ENCODE measurements around the gene COL8A2. TPM values are rescaled to one million over a fixed set of nuclear protein-coding genes. Genes with fewer than 3 reads are reported as not detected.
"Not testable (repeated sequence)": the region's sequence is repeated elsewhere in the genome, so short reads cannot be mapped to it uniquely, and the experiment has no call there.

The COL8A2 gene
- total RNA-seq (2014; rRNA removed; shearing (Covaris generic)): 0.12 and 0.20 TPM in 2 replicates
- polyA plus RNA-seq (2014; cell fraction: nucleus; rRNA removed): 0.04 and 0.13 TPM in 2 replicates

DNA sequence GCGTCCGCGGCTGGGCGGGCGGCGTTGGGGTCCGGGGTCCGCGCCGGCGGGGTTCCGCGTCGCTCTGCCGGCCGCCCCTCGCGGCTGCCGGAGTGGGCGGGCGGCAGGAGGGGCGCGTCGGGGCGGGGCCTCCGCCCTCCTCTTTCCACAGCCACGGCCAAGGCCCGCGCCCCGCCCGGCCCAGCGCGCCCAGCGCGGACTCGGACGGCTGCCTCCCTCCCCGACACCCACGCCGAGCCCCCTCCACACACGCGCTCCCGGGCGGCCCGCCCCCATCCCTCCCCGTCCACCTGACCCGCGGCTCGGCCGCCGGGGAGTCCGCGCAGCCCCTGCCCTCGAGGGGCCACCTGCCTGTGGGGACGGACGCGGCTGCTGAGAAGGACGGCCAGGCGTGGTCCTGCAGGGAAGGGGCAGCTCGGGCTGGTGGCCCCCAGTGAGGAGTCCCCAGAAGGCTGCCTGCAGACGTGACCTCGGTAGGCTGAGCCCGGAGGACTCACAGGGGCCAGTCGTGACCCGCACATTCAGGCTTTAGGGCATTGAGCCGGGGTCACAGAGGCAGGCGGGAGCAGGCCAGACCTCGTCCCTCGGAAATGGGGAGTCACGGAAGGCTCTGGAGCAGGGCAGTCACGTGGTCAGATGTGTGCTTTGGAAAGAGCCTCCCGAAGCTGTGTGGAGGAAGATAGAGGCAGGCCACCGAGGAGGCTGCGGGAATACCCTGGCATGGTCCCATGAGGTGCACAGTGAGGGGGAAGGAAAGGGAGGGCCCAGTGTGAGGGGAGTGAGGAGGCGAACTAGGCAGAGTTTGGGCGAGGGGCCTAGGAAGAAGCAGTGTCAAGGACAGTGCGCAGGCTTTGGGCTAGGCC is at the start of gene COL8A2:
Gene COL8A2 (minus strand): TSS at position 94 of the 863 bp plus-strand sequence. CDS start 24,980 bp downstream, outside the sequence.
- no peak for DNase-seq (ENCODE audit: extremely low read depth, low read depth)

DNA sequence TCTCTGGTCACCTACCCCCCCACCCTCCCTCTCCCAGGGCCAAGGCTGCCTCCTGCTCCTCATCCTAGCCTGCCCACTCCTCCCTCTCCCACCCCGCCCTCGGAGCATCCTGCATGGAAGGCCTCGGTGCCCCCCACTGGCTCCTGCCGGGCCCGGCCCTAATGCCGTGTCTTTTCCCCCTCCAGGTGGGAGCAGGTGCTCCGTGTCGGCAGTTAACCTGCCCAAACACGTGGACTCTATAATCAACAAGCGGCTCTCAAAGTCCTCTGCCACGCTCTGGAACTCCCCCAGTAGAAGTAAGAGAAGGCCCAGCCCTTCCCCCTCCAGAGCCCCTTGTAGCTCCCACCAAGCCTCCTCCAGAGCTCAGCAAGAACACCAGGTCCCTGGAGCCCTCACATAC is 49.7 kb upstream of the COL8A2 start:
- no peak for DNase-seq (ENCODE audit: extremely low read depth, low read depth)

DNA sequence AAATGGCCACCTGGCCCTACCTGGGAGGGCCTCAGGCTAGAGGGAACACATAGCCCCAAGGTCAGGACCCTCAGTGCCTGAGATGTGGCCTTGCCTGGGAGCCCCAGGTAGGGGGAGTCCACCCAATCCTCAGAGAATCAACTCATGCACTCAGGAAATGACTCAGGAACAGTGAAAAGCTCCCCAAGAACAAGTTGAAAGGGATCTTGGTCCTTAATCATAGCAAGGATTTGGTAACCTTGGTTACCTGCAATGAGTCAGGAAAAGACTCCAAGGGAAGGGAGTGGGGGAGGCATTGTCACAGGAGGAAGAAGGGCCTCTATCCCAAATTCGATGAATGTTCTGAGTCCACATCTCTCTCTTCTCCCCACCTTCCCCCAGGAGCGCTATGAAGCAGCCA is 48.0 kb upstream of the COL8A2 start:
- DNase-seq (ENCODE audit: extremely low read depth, low read depth): no peak

DNA sequence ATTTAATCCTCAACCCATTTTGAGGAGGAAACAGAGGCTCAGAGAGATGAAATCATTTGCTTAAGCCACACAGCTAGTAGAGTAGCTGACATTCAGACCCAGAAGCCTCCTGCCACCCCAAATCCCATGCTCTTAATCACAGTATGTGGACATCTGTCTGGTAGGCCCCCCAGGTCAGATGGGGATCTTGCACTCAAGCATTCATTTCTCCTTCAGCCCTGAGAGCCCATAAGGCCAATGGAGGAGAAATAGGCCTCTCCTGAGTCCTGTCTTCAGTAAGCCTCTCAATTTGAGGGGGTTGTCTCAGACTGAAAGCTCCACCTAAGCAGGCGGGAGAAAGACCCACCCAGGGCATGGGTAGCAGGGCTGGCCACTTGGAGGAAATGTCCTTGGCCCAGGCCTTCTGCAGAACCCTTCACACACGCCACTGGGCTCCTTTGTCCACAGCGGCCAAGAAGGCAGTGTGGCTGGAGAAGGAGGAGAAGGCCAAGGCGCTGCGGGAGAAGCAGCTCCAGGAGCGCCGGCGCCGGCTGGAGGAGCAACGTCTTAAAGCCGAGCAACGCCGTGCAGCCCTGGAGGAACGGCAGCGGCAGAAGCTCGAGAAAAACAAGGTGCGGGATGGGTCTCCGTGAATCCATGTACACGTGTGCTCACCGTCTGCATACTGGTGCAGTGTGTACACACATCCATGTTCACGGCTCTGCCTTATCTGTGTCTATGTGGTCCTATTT is 47.2 kb upstream of the COL8A2 start:
- DNase-seq (ENCODE audit: extremely low read depth, low read depth): no peak

DNA sequence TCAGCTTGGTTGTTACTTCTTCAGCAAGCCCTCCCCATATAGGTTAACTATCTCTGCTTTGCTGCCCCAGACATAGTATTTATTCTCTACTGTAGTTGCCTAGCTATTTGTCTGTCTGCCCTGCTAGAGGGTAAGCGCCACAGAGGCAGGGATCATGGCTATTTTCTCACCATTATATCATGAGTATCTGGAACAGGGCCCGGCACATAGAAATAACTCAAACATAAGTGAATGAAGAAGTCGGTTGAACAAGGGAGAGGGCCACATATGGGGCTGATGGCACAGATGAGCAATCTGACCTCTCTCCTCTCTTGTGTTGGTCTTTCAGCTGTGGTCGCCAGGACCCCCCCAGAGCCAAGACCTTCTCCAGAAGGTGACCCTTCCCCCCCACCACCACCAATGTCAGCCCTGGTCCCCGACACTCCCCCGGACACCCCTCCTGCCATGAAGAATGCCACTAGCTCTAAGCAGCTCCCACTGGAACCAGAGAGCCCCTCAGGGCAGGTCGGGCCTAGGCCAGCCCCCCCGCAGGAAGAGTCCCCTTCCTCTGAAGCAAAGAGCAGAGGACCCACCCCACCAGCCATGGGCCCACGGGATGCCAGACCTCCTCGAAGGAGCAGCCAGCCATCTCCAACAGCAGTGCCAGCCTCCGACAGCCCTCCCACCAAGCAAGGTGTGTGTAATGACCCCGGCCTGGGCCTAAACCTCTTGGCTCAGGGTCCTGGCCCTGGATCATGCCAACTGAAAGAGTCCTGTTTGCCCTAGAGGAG is 45.8 kb upstream of the COL8A2 start:
- DNase-seq (ENCODE audit: extremely low read depth, low read depth): no peak

DNA sequence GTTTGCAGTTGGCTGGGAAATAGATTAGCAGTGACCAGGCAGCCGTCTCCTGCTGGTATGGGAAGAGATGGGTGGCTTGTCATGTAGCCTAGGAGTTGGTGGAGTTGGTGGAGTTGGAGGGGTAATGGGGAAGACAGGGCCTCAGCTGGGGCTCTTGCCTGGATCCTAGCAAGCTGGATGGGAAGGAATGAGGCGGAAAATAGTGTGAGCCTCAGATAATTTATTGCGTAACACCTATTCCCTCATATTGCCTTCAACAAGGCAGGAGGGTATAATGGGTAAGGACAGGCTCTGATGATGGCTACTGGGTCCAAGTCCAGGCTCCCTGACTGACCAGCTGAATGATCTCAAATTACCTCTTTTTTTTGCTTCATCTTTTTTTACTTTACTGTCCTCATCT is 43.5 kb upstream of the COL8A2 start:
- no peak for DNase-seq (ENCODE audit: extremely low read depth, low read depth)

DNA sequence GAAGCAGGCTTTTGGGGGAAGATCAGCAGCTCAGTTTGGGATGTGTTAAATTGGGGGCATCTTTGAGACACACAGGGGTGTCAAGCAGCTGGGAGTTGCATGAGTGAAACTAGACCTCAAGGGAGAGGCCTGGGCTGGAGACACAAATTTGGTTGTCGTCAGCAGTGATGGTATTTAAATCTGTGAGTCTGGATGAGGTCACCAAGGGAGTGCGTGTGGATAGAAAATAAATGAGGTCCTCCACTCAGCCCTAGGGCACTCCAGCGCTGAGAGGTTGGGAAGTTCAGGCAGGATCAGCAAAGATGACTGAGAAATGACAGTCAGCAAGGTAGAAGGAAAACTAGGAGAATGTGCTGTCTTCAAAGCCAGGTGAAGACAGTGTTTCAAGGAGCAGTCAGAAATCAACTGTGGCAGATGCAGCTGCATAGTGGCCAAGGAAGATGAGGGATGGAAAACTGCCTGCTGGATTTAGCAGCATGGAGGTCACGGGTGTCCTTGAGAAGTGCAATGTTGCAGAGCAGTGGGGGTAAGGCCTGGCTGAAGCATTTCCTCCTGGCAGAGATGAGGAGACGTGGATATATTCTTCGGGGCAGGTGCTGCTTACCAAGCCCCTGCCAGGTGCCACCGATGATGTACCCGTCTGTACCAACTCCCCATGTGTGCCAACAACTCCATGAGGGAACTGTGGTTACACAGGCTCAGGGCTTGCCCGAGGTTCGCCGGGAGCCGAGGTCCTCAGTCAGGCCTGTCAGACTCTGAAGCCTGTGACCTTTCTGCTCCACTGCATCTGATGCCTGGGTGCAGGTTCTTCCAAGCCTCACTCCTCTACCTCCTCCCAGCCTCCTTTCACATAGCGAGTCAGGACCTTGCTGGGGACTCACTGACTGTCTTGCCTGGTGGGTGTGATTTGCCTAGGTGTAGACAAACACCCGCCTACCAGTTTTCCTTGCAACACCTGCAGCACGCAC is 42.2 kb upstream of the COL8A2 start:
- DNase-seq (ENCODE audit: extremely low read depth, low read depth): no peak

DNA sequence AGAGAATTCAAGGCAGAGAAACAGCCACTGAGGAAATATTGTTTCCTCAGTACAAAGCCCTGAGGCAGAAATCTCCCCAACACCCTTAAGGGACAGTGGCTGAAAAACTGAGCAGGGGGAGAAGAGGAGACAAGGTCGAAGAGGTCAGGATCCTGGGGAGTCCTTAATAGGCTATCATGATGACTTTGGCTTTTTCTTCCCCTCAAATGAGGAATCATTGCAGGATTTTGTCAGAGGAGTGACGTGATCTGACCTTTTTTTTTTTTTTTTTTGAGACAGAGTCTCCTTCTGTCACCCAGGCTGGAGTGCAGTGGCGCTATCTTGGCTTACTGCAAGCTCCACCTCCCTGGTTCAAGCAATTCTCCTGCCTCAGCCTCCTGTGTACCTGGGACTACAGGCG is 41.1 kb upstream of the COL8A2 start:
- no peak for DNase-seq (ENCODE audit: extremely low read depth, low read depth)

DNA sequence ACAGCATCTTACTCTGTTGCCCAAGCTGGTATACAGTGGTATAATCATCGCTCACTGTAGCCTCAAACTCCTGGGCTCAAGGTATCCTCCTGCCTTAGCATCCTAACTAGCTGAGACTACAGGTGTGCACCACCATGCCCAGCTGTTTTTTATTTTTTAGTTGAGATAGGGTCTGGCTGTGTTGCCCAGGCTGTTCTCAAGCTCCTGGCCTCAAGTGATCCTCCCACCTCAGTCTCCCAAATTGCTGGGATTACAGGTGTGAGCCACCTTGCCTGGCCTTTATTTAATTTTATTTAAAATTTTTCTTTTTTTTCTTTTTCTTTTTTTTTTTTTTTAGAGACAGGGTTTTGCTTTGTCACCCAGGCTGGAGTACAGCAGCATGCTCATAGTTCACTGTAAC is 40.1 kb upstream of the COL8A2 start:
- no peak for DNase-seq (ENCODE audit: extremely low read depth, low read depth)

DNA sequence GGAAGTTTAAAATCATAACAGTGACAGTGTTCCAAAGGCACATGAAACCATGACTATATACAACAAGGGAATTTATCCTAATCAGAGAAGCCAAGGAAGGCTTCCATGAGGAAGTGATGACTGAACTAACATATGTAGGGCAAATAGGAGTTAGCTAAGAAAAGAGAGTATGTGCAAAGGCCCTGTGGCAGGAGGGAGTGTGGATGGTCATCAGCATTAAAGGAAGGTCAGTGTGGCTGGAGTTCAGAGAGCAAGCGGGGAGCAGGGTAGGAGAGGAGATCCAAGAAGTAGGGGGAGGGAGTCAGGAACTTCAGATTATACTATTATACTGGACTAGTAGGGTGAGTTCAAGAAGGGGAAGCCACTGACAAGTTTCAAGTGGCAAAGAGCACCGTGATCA is 39.3 kb upstream of the COL8A2 start:
- no peak for DNase-seq (ENCODE audit: extremely low read depth, low read depth)

DNA sequence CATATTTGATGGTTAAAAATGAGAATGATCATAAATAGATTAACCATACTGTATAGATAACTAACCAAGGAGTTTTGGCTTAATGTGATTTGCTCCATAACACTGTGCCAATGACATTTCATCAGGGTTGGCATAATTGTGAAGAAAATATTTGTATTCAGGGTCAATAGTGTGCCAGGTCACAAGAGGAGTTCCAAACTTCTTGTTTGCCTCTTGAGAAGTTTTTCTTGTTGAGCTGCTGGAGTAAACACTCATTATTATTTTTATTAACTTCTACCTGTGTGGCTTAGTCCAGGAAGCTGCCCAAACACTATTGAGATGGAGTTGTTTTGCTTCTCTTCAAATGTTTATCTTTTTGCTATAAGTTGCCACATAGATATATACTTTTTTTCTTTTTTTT is 38.4 kb upstream of the COL8A2 start:
- DNase-seq (ENCODE audit: extremely low read depth, low read depth): no peak

DNA sequence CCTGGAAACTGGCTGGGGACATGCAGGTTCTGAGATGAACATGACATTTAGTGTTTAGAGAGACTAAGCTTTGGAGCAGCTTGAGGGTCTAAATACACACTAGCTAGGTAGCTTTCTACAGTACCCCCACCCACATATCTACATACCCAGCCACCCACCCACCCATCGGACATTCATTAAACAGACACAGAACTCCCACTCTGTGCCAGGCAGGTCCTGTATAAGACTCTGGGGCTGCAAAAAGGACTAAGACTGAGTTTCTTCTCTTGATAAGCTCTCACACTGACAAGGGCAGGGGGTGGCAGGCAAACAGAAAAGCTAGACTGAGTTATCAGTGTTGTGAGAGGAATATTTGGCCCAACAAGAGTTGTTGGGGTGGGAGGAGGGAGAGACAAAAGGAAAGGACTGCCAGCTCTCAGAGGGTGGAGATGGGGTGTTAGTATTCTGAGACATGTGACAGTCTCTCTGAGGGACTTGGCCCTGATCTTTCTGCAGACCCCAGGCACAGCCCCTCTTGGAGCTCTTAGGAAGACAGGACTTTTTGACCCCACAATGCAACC is 37.7 kb upstream of the COL8A2 start:
- no peak for DNase-seq (ENCODE audit: extremely low read depth, low read depth)

DNA sequence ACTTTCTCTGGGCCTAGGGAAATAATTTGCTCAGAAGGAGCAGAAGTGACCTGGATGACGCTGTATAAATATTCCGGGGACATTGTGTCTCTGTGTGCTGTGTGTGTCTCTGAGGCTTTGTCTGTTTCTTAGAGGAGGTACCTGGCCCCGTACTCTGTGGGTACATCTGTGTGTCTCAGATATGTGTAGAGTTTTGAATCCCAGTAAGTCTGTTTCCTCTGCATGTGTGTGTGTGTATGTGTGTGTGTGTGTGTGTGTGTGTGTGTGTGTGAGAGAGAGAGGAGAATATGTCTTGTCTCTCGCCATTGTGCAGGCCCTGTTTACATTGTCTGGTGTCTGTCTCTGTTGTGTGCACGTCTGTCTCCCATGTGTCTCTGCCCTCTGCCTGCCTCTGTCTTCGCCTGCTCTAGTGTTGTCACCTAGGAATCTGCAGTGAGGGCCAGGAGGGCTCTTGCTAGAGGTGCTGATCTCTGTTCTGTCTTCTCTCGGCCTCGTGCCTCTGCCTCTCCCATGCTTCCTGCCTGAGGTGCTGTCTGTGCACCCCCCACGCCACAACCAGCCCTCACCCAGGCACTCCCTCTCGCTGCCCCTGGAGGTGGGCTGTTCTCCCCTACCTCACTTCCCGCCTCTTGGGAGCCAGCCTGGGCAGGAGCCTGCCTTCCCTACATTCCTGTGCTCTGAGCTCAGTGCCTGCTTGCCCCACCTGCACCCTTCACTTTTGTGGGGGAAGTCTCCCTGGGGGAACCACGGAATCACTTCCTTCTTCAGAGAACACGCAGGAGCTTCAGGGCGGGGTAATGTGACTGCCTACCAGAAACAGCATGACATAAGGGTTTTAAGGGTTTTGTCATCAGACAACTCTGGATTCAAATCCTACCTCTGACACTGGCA is 36.9 kb upstream of the COL8A2 start:
- no peak for DNase-seq (ENCODE audit: extremely low read depth, low read depth)

DNA sequence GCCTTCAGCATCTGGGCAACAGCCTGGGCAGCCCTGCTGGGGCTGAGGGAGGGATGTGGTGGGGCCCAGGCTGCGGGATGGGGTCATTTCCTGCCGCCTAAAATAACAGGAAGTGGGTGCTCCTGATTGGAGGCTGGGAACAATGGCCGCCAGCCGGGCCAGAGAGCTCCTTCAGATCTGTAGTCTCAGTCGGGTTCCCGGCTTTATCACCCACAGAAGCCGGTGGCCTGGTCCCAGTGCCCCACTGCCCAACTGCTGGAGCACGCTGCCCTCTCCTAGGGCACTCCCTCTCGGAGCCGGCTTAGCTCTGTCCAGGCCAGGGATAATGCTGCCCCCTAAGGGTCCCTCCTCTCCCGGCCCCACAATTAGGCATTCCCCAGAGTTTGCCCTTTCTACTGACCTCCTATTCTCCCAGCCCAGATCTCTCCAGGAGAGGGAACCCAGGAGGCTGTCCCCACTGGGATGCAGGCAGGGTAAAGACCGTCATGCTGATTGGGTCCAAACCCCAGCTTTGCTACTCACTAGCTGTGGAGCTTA is 36.0 kb upstream of the COL8A2 start:
- DNase-seq (ENCODE audit: extremely low read depth, low read depth): no peak

DNA sequence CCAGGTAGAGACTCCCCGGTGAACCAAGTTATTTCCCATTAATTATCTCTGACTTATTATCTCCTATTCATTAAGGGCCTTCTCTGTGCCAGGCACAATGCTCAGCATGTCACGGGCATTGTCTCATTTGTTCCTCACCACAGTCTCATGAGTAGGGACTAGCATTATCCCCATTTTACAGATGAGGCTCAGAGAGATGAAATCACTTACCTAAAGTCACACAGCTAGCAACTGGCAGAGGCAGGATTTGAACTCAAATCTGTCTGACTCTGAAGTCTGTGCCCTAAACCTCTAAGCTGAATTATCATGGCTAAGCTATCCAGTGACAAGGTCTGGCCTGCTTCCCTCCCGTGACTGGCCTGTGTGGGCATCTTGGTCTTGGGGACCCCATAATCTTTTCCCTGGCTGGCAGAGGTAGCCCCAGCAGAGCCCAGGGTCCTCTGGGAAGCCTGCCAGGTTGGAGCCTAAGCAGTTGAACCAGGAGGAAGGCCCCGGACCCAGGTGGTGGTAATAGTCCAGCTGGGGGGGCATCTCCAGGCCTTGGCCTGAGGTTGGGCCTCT is 35.4 kb upstream of the COL8A2 start:
- DNase-seq (ENCODE audit: extremely low read depth, low read depth): no peak

DNA sequence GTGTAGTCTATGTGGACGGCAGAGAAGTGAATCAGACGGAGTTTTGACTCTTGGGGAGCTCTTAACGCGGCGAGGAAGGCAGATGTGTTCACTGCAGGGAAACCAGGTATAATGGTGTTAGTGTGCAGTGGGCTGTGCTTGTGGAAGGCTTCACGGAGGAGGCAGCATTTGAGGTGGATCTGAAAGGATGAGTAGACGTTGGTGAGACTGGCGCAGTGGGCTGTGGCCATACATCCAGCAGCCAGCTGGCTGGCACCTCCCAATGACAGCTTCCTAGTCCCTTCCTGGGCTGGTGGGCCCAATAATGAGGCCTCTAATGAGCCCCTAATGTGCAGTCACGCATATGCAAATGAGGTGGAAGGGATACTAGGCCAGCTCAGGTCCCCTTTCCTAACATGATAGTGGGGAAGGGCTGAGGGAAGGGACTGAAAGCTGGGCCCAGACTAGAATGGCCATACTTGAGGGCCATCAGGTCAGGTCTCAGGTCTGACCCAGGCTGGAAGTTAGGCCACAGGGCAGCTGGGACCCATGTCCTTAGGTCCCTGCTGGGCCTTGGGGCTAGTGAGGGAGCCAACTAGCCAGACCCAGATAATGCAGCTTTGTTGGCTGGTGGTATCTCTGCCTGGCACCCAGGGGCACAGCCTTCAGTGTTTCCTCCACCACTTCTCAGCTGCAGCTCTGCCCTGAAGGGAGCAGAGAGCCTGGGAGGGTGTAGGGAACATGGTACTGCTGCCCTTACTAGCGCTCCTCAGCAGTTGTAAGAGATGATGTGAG is 34.8 kb upstream of the COL8A2 start:
- DNase-seq (ENCODE audit: extremely low read depth, low read depth): no peak

DNA sequence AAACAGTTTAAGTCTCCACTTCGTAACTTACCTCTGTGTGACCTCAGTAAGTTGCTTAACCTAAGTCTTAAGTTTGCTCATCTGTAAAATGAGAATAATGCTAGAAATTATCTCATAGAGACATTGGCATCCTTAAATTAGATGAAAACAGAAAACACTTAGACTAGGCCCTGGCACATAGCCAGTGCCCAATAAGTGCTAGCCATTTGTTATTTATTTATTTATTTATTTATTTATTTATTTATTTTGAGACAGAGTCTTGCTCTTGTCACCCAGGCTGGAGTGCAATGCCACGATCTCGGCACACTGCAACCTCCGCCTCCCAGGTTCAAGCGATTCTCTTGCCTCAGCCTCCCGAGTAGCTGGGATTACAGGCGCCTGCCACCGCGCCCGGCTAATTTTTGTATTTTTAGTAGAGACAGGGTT is 33.8 kb upstream of the COL8A2 start:
- not testable (repeated sequence) for DNase-seq (ENCODE audit: extremely low read depth, low read depth)
